SK-N-SH treated with all-trans-retinoic acid at 6 μM for 48 hours (cell line): ENCODE data around the gene ADARB2.

Source experiments
- ARNTL ChIP-seq: fragments of 450-650 bp; formaldehyde crosslinking; IDR thresholded peaks from 2 replicates; pipeline ENCODE4 v1.5.0; 2020; ENCODE audit warnings: low read depth, mild to moderate bottlenecking, moderate library complexity, borderline replicate concordance
- CSDC2 ChIP-seq: fragments of 250-450 bp; sonication (Bioruptor Pico); IDR thresholded peaks from 2 replicates; pipeline ENCODE4 v1.5.0; 2020; ENCODE audit warnings: mild to moderate bottlenecking, moderate library complexity
- ESRRG ChIP-seq: fragments of 250-450 bp; sonication (Bioruptor Pico); IDR thresholded peaks from 2 replicates; pipeline ENCODE4 v1.6.1; 2021; ENCODE audit warnings: mild to moderate bottlenecking
- GLIS3 ChIP-seq: fragments of 250-450 bp; sonication (Bioruptor Pico); IDR thresholded peaks from 2 replicates; pipeline ENCODE4 v1.5.0; 2020; ENCODE audit warnings: mild to moderate bottlenecking, moderate library complexity
- PPARA ChIP-seq: fragments of 250-450 bp; sonication (Bioruptor Pico); IDR thresholded peaks from 2 replicates; pipeline ENCODE4 v1.5.0; 2020; ENCODE audit warnings: mild to moderate bottlenecking, borderline replicate concordance
- RARB ChIP-seq: fragments of 250-450 bp; sonication (Bioruptor Pico); IDR thresholded peaks from 2 replicates; pipeline ENCODE4 v1.8.0; 2021; ENCODE audit warnings: mild to moderate bottlenecking, moderate library complexity
- SNAI2 ChIP-seq: fragments of 250-450 bp; sonication (Bioruptor Pico); IDR thresholded peaks from 2 replicates; pipeline ENCODE4 v1.5.0; 2020; ENCODE audit warnings: mild to moderate bottlenecking, moderate library complexity
- ZC3H10 ChIP-seq: fragments of 250-450 bp; sonication (Bioruptor Pico); IDR thresholded peaks from 2 replicates; pipeline ENCODE4 v1.5.1; 2021; ENCODE audit warnings: mild to moderate bottlenecking, moderate library complexity
- ZFP3 ChIP-seq: fragments of 250-450 bp; sonication (Bioruptor Pico); IDR thresholded peaks from 2 replicates; pipeline ENCODE4 v1.5.0; 2020; ENCODE audit warnings: mild to moderate bottlenecking, moderate library complexity
- ZNF565 ChIP-seq: fragments of 450-650 bp; formaldehyde crosslinking; conservative IDR thresholded peaks from 2 replicates; pipeline ENCODE4 v1.5.0; 2020; ENCODE audit warnings: low read depth, mild to moderate bottlenecking, moderate library complexity
- ZNF8 ChIP-seq: fragments of 450-650 bp; formaldehyde crosslinking; IDR thresholded peaks from 2 replicates; pipeline ENCODE4 v1.5.0; 2020; ENCODE audit warnings: mild to moderate bottlenecking, moderate library complexity
- TF ChIP-seq, protein P1 (sequence below): fragments of 250-450 bp; sonication (Bioruptor Pico); IDR thresholded peaks from 2 replicates; pipeline ENCODE4 v1.8.0; 2020; ENCODE audit warnings: mild to moderate bottlenecking, moderate library complexity, borderline replicate concordance
- TF ChIP-seq, protein P2 (sequence below): fragments of 250-450 bp; sonication (Bioruptor Pico); IDR thresholded peaks from 2 replicates; pipeline ENCODE4 v1.8.0; 2021; ENCODE audit warnings: low read depth, mild to moderate bottlenecking, moderate library complexity, borderline replicate concordance

DNA sequence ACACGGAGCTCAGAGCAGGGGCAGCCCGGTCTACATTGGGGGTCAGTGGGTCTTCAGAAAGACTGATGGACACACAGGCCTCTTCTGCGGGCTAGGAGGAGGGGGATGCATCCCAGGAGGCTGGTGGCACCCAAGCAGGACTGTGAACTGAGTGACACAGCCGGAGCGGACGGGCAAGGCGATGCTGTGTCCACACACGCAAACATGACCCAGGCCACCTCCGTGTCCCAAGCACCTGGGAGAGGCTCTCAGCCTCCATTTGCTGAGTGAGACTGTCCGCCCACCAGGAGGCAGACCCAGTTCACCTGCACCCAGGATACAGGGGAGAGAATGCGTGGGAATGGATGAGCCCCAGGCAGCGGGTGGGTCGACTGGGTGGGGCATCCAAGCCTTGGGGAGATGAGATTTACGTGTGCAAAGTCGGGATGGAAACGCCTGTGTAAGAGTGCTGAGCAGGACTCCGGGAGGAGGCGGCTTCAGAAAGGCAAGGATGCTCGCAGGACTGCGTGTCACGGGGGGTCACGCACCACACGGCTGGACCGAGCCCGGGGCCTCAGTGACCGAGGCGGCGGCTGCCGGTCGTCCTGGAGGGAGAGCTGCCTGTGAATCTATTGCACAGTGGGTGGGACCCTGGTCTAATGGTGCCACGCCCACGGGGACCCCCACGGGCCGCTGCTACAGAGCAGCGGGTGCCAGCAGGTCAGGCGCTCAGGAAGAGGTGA, 262.8 kb downstream of the ADARB2 start:
- TF ChIP-seq ZFP3 (CRISPR knock-in tag): no peak
- TF ChIP-seq ZNF565 (CRISPR knock-in tag): no peak
- no peak for TF ChIP-seq ARNTL
- TF ChIP-seq PPARA (CRISPR knock-in tag): no peak
- TF ChIP-seq ZC3H10 (CRISPR knock-in tag): no peak
- no peak for TF ChIP-seq SNAI2 (CRISPR knock-in tag)
- TF ChIP-seq, protein P1, sequence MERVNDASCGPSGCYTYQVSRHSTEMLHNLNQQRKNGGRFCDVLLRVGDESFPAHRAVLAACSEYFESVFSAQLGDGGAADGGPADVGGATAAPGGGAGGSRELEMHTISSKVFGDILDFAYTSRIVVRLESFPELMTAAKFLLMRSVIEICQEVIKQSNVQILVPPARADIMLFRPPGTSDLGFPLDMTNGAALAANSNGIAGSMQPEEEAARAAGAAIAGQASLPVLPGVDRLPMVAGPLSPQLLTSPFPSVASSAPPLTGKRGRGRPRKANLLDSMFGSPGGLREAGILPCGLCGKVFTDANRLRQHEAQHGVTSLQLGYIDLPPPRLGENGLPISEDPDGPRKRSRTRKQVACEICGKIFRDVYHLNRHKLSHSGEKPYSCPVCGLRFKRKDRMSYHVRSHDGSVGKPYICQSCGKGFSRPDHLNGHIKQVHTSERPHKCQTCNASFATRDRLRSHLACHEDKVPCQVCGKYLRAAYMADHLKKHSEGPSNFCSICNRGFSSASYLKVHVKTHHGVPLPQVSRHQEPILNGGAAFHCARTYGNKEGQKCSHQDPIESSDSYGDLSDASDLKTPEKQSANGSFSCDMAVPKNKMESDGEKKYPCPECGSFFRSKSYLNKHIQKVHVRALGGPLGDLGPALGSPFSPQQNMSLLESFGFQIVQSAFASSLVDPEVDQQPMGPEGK (CRISPR knock-in tag): no peak
- no peak for TF ChIP-seq RARB (CRISPR knock-in tag)
- TF ChIP-seq CSDC2 (CRISPR knock-in tag): no peak
- TF ChIP-seq ESRRG (CRISPR knock-in tag): no peak
- no peak for TF ChIP-seq ZNF8
- TF ChIP-seq GLIS3 (CRISPR knock-in tag): no peak
- TF ChIP-seq, protein P2, sequence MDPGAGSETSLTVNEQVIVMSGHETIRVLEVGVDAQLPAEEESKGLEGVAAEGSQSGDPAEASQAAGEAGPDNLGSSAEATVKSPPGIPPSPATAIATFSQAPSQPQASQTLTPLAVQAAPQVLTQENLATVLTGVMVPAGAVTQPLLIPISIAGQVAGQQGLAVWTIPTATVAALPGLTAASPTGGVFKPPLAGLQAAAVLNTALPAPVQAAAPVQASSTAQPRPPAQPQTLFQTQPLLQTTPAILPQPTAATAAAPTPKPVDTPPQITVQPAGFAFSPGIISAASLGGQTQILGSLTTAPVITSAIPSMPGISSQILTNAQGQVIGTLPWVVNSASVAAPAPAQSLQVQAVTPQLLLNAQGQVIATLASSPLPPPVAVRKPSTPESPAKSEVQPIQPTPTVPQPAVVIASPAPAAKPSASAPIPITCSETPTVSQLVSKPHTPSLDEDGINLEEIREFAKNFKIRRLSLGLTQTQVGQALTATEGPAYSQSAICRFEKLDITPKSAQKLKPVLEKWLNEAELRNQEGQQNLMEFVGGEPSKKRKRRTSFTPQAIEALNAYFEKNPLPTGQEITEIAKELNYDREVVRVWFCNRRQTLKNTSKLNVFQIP: no peak
